COLO668 (cell line): ENCODE measurements around the gene LTBP3.

Experiments
- DNase-seq: peaks from one replicate; lab custom pipeline; 2025; ENCODE audit not compliant: unreplicated experiment; lab: John Stamatoyannopoulos, UW

Gene LTBP3

DNA sequence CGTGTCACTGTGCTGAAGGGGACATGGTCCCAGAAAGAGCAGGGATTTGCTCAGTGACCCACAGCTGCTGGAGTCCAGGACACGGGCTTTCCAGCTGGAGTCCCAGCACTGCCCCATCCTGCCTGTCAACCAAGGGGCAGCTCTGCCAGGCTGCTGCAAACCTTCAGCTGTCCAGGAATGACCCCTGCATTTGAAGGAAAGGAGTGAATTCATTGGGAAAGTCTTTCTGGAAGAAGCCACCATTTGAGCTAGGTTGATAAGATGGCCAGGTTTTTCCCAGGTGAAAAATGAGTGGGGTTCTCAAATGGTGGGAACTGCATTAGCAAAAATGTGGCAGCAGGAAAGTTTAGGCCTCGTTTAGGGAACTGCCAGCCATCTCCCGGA is 28.1 kb upstream of the LTBP3 start:
- no peak for DNase-seq

DNA sequence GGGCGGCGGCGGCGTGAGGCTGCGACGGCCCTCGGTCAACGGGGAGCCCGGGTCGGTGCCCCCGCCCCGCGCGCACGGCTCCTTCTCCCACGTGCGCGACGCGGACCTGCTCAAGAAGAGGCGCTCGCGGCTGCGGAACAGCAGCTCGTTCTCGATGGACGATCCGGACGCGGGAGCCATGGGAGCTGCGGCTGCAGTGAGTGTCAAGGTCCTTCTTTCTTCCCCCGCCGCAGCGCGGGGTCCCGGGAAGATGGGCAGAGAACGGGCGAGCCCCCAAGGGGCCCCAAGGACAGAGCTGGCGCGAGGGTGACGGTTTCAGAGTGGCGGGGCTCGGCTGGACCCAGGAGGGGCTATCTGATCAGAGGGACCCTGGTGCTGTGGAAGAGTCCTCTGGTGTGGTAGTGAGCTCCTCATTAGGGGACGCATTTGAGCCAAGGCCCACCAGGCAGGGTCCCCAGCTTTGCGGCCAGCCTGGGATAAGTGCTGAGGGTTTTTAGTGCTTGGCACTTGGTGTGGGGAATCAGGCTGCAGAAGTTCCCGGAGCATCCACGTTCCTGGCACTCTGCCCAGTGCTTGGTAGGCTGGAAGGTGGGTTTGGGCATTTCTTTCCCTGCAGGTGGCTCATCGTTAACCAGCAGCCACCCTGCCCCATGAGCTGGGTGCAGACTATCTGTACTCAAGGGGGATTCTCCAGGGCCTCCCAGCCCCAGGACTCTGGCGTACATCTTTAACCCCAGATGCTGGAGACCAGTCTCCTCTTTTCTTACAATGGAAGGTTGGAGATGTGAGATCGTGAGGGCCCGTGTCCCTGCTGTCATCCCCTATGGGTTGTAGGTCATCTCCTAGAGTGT is 27.5 kb upstream of the LTBP3 start:
- peak; percentile 38 for DNase-seq

DNA sequence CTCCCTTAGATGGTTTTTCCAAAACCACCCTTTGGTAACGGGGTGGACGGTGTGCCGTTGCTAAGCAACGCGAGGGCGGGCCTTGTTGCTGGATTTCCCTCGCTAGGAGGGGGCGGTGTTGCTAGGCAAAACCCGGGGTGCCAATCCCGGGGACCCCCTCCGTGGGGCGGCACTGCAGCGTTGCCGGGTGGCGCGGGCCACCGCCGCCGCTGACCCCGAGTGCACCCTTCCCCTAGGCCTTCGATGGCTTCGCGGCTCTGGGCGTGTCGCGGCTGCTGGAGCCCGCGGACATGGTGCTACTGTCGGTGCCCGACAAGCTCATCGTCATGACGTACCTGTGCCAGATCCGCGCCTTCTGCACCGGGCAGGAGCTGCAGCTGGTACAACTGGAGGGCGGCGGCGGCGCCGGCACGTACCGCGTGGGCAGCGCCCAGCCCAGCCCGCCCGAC is 26.6 kb upstream of the LTBP3 start:
- DNase-seq = no peak

DNA sequence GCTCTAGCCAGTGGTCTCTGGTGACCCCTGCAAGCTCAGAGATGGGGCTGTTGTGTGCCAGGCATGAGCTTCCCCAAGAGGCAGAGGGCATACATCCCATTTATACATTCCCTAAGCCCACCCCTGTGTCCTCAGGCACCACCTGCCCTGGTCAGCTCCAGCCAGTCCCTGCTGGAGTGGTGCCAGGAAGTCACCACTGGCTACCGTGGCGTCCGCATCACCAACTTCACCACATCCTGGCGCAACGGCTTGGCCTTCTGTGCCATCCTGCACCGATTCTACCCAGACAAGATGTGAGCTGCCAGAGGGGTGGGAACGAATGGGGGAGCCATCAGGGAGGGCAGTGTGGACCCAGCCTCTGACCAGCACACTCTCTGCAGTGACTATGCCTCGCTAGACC is 25.9 kb upstream of the LTBP3 start:
- DNase-seq = no peak

DNA sequence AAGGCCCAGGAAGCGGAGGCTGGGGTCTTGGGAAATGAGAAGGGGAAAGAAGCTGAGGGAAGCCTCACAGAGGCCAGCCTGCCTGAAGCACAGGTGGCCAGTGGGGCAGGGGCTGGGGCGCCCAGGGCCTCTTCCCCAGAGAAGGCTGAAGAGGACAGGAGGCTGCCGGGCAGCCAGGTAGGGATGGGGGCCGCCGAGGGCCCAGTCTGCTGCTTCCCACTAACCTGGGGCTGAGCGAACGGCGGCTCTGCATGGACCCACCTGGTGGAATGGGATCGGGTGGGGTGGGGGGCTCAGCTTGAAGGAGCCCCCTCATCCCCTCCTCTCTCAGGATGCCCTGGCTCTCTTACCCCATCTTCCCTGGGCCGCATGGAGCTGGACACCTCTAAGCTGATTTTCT is 25.4 kb upstream of the LTBP3 start:
- DNase-seq = no peak

DNA sequence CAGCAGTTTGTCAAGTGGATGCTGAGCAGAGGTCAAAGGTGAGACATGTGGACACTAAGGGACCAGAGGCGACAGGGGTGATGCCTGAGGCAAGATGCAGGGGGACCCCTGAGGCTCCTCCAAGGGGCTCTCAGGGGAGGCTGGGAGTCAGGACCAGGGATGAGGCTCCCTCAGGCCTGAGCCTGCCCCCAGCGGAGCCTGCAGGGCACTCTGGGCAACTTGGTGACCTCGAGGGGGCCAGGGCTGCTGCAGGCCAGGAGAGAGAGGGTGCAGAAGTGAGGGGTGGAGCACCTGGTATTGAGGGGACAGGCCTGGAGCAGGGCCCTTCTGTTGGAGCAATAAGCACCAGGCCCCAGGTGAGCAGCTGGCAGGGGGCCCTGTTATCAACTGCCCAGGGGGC is 23.8 kb upstream of the LTBP3 start:
- no peak for DNase-seq

DNA sequence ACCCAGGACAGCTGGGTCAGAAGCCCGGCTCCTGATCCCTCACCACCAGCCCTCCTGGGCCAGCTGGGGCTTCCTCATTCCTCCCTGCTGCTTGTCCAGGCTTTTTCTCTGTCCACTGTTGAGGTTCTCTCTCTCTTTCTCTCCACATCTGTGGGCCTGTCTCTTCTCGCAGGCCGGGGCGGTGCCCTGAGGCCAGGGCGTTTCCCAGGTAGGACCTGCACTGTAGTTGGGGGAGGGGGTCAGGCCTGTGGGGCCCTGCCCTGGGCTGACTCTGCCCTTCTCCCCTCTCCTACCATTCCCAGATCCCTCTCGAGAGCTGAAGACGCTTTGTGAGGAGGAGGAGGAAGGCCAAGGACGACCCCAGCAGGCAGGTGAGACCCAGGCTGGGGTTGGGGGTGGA is 22.6 kb upstream of the LTBP3 start:
- DNase-seq = no peak

DNA sequence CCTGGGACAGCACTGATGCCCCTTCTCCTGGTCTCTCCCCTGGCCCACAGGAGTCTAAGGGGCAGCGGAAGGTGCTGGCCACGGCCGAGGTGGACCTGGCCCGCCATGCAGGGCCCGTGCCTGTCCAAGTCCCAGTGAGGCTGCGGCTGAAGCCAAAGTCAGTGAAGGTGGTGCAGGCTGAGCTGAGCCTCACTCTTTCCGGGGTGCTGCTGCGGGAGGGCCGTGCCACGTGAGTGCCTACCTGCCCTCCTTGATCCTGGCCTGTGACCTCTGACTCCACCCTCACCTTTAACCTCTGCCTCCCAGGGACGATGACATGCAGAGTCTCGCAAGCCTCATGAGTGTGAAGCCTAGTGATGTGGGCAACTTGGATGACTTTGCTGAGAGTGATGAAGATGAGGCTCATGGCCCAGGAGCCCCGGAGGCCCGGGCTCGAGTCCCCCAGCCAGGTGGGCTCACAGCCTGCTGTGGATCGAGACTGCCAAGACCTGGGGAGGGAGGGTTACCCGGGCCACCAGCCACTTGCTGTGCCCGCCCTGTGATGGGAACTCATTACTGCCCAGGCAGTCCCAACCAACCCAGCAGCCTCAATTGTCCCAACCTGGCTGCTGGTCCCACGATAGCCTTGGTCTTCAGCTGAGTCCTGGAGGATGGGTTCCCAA is 22.0 kb upstream of the LTBP3 start:
- no peak for DNase-seq

DNA sequence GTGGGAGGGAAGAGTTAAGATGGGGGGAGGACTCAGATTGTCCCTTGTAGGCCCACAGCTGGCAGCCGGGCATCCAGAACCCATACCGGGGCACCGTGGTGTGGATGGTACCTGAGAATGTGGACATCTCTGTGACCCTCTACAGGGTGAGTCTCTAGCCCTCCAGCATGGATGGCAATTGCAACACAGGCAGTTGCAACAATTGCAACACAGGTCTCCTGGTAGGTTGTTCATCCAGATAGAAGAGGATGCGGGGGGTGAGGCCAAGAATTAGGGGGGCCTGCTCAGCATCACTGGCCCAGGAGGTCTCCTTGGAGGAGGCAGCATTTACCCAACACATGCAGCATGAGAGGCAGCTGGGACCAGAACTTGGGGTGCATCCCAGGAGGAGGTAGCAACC is 21.1 kb upstream of the LTBP3 start:
- DNase-seq = no peak

DNA sequence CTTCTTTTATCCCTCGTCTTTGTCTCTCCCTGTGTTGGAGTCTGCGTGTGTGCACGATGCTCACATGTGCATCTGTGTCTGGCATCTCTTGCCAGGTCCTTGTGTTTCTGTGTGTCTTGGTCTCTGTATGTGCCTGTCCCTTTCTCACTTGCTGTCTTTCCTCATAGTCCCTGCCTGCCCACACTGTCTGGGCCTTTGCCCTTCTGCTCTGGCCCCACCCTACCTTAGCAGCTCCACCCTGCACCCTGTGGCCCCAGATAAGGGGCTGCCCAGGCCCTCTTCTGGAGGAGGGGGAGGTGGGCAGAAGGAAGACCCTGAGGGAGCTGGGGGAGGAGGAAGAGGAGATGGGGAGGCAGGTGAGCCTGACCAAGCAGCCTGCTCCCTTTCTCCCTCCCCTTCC is 20.5 kb upstream of the LTBP3 start:
- DNase-seq = no peak

DNA sequence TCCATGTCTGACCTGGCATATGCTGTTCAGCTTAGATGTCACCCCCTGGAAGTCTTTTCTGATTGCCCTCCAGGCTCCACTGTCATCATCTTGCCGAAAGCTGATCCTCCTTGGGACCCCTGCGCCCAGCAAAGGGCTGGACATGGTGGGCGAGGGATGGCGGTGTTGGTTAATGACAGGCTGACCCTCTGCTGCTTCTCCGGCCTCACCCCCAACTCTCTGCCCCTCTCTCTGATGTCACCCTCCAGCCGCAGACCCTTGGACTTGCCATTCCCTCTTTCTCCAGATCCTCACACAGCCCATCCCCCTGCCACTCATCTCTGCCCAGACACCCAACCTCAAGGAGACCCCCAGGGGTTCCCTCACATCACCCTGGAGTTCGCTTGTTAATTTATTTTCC is 20.0 kb upstream of the LTBP3 start:
- DNase-seq = no peak

DNA sequence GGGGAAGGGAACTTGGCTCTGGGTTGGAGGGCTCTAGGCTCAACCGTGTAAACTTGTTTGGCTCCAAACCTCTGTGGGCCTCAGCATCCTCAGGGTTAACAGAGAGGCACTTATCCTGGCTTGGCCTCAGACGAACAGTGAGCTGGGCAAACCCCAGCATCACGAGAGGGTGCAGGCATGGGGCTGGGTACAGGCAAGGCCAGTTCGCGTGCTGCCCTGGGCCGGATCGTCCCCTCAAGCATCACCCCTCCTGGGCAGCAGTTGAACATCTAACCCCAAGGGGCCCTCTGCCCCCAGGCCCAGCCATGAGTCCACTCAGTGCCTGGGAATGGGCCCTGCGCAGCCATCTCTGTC is 19.6 kb upstream of the LTBP3 start:
- DNase-seq = no peak

DNA sequence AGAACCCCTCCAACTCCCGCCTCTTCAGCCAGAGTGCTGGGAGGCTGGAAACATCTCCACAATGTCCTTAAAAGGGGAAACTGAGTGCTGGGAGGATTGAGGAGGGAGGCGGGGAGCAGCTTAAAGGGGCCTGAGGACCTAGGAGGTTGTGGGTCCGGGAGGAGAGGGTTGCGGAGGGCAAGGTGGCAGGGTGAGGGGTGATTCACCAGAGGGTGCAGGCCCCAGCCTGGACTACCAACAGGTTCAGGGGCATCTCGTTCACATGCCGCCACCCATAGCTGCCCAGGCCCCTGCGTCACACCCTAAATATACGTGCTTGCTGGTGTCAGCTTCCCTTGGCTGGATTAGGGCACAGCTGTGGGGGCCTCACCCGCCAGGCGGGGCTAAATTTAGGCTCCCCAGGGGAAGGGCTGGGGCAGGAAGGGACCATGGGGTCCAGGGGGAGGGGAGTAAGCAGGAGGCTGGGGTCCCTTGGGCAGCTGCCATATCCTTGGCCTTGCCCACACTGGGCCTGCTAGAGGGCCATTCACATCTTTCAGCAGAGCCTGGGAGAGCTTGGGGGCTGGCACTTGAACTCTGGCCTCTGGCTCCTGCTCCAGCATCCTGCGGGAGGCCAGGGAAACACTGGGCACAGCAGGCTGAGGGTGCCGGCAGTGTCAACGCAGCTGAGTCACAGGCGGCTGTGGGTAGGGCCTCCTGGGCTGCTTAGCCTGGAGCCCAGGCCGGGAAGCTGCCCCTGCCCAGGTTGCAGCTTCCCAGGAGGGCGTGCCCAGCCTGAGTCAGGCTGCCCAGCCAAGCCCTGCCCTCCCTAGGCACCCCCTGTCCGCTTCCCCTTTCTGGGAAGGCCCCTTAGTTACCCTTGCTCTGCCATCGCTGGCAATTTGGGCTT is 19.0 kb upstream of the LTBP3 start:
- peak; percentile 74 for DNase-seq

DNA sequence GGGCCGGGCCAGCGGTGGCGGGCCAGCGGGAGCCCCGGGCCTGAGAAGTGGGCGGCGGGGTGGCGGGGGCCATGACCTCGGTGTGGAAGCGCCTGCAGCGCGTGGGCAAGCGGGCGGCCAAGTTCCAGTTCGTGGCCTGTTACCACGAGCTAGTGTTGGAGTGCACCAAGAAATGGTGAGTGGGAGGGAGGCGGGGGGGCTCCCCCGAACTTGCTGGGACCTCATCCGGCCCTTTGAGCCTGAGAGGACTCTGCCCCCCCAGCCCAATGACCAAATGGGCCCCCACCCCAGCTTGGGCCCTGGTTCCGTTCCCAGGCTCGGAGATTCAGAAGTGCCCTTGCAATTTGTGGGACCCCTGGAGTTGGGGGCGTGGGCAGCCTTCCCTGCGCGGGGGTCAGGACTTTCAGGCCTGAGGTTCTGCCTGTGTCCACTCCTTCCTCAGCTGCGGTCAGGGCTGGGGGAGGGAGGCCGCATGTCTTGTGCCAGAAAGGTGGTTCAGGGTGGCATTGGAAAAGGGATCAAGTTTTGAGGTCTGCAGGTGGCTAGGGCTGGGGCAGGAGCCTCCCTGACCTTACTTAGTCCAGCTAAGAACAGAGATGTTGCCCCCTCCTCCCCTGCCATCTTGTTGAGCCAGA is 18.2 kb upstream of the LTBP3 start:
- no peak for DNase-seq

DNA sequence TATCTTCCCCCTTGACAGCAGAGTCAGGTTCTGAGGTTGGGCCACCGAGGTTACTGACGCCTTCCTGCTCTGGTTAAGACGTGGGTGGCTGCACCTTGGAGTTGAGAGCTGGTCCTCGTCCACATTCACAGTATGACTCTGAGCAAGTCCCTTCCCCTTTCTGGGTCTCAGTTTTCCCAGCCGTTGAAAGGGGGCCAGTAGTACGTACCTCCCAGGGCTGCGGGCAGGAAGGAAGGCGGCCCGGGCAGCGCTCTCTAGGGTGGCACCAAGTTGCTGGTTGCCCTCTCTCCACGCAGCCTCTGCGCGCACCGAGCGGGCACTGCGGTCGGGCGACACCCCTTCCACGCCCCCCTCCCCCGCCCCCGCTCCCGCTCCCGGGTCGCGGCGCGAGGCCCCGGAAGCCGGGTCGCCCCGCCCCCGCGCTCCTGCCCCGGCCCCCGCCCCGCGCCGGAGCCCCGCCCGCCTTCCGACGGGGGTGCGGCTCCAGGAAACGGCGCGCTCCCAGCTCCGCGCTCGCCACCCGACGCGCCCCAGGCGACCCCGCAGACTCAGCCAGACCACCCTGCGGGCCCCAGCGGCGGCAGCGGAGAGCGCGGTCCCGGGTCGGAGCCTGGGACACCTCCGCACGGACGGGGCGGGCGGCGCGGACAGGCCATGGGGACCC is 17.5 kb upstream of the LTBP3 start, which contains the start of gene EHBP1L1:
EHBP1L1 (plus strand) TSS at position 486 of the 664 bp plus-strand sequence. CDS start 250 bp downstream, outside the sequence.
- DNase-seq = peak; percentile 73

DNA sequence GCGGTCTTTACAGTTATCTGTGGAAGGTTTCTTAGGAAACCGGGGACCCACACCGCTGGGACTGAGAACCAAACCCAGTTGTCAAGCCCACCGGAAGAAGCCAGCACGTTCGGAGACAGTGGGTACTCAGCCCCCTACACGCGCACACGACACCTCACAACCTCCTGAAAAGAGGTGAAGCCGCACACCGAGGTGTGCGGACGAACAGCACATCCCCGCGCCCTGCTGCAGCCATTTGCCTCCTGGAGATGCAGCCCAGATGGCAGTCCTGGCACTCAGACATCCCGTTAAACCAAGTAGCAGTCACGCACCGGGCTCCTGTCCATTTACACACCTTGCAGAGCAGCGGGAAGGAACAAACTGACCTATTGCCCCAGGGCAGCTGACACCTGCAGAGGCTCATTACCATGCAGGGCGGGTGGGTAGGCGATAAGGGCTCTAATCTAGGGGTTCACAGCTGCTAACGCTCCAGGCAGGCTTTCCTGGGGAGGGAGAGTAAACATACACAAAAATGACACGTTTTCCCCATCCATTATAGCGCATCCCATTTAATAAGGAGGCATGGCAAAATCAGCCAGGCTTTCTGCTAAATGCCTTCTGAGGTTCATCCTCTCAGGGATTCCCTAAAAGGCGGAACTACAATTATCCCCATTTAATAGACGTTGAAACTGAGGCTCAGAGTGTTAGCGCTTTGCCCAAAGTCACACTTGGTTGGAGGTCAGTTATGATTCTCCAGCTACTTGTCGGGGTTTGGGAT is 16.8 kb upstream of the LTBP3 start:
- DNase-seq = peak; percentile 61

DNA sequence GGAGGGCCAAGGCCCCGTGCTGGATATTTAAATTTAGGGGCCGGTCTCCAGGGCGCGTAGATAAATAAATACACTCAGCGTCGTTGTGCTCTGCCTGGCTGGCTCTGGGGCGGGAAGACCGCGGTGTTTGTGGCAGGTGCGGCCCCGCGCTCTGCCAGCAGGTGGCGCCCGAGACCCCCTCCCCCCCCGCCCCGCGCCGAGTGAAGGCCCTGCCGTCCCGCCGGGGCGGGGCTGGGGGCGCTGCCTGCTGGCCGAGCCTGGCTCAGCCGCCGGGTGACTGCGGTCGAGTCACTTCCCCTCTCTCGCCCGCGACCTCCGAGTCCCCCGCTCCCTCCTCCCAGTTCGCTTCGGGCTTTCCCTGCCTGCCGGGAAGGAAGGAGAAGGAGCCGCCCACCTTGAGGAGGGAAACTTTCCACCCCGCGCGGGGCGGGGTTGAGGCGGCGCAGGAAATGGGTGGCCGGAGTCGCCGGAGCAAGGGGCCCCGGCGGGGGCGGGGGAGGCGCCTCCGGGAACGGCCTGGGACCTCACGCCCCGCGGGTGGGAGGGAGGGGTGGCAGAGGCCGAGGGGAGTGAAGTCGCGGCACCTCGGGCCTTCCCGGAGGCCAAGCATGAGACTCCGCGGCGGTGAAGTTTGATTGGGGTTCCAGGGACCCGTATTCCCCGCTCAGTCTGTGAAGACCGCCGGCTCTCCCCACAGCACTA is 16.1 kb upstream of the LTBP3 start:
- peak; percentile 87 for DNase-seq

DNA sequence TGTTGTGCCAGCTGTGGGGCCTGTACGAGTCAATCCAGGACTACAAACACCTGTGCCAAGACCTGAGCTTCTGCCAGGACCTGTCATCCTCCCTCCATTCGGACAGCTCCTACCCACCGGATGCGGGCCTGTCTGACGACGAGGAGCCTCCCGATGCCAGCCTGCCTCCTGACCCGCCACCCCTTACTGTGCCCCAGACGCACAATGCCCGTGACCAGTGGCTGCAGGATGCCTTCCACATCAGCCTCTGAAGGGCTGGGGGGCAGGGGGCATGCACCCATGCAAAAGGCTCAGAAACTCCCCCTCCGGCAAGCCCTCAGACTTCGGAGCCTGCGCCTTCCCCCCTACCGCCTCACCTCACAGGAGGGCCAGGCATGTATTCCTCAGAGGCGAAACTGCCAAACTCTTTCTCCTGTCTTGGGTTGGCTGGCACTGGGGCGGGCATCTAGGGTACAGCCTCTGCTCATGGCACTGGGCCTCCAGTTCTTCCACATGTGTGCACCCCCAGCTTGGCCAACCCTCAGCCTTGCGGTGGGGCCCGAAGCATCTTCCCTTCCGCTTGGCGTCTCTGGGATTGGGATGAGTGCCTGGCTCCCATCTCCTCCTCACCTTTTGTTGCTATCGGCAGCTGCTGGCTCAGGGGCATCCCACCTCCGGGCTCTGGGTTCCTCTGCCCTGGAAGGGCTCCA is 15.4 kb upstream of the LTBP3 start:
- DNase-seq = no peak
